WTC11 (cell line): Measurements from ENCODE around the gene CPT2. TPM values are rescaled to one million over a fixed set of nuclear protein-coding genes. Genes with fewer than 3 reads are reported as not detected.

Source experiments
- ATAC-seq: fragments of 200-7000 bp; cut with Tn5 transposase; 2 replicates; pipeline ENCODE4 v1.10.0; 2021; ENCODE audit warnings: mild to moderate bottlenecking, moderate library complexity
- CTCF ChIA-PET: fragments of 300-600 bp; sonication (Branson Sonifier 250); formaldehyde crosslinking; loops from one replicate; lab custom pipeline; 2021; ENCODE audit warnings: antibody characterized with exemption; lab: Charles Lee
- POLR2A ChIA-PET: fragments of 350-600 bp; sonication (Branson Sonifier 250); formaldehyde crosslinking; loops from one replicate; lab custom pipeline; 2021; ENCODE audit warnings: antibody characterized with exemption; lab: Charles Lee
- DNase-seq: peaks from one replicate; pipeline ENCODE4 v3.0.0; 2021; ENCODE audit warnings: low spot score
- H3K27ac Mint-ChIP-seq: 2 replicates; pipeline ENCODE4 v1.8.0; 2021; ENCODE audit warnings: mixed read lengths
- H3K27me3 Mint-ChIP-seq: 2 replicates; pipeline ENCODE4 v1.8.0; 2021; ENCODE audit warnings: low read depth, mild to moderate bottlenecking, moderate library complexity, mixed read lengths
- H3K36me3 Mint-ChIP-seq: 2 replicates; pipeline ENCODE4 v1.8.0; 2021; ENCODE audit warnings: mixed read lengths
- H3K4me1 Mint-ChIP-seq: 2 replicates; pipeline ENCODE4 v1.8.0; 2022; ENCODE audit warnings: mixed read lengths
- H3K4me3 Mint-ChIP-seq: 2 replicates; pipeline ENCODE4 v1.8.0; 2021; ENCODE audit warnings: mild to moderate bottlenecking, moderate library complexity, mixed read lengths
- H3K9me3 Mint-ChIP-seq: 2 replicates; pipeline ENCODE4 v1.8.0; 2021; ENCODE audit warnings: mixed read lengths
- ATF1 ChIP-seq: sonication (generic); formaldehyde crosslinking; IDR thresholded peaks from 2 replicates; pipeline ENCODE4 v1.8.1; 2023; ENCODE audit warnings: mild to moderate bottlenecking, moderate library complexity, missing genetic modification reagents
- CBFB ChIP-seq: sonication (generic); formaldehyde crosslinking; IDR thresholded peaks from 2 replicates; pipeline ENCODE4 v1.8.1; 2022; ENCODE audit warnings: mild to moderate bottlenecking, low read depth, missing genetic modification reagents
- FOXP1 ChIP-seq: sonication (generic); formaldehyde crosslinking; IDR thresholded peaks from 2 replicates; pipeline ENCODE4 v1.8.0; 2022; ENCODE audit warnings: missing genetic modification reagents, mild to moderate bottlenecking, moderate library complexity, borderline replicate concordance
- JAZF1 ChIP-seq: fragments of 250-450 bp; sonication (Bioruptor Pico); IDR thresholded peaks from 2 replicates; pipeline ENCODE4 v1.9.0; 2021; ENCODE audit warnings: moderate library complexity, mild to moderate bottlenecking, inconsistent platforms
- KAT7 ChIP-seq: sonication (generic); formaldehyde crosslinking; IDR thresholded peaks from 2 replicates; pipeline ENCODE4 v1.8.1; 2023; ENCODE audit warnings: missing genetic modification reagents, mild to moderate bottlenecking, borderline replicate concordance
- MYBL2 ChIP-seq: sonication (generic); formaldehyde crosslinking; IDR thresholded peaks from 2 replicates; pipeline ENCODE4 v1.8.1; 2023; ENCODE audit warnings: mild to moderate bottlenecking, moderate library complexity, missing genetic modification reagents
- NFYB ChIP-seq: sonication (generic); formaldehyde crosslinking; conservative IDR thresholded peaks from 2 replicates; pipeline ENCODE4 v1.8.0; 2022; ENCODE audit warnings: low read depth, missing genetic modification reagents
- SMAD3 ChIP-seq: sonication (generic); formaldehyde crosslinking; IDR thresholded peaks from 2 replicates; pipeline ENCODE4 v1.8.0; 2022; ENCODE audit warnings: missing genetic modification reagents, mild to moderate bottlenecking, borderline replicate concordance
- SOX15 ChIP-seq: fragments of 250-450 bp; sonication (Bioruptor Pico); IDR thresholded peaks from 2 replicates; pipeline ENCODE4 v1.9.0; 2021; ENCODE audit warnings: mild to moderate bottlenecking
- SP1 ChIP-seq: sonication (generic); formaldehyde crosslinking; conservative IDR thresholded peaks from 2 replicates; pipeline ENCODE4 v1.8.1; 2022; ENCODE audit warnings: missing genetic modification reagents
- ZNF219 ChIP-seq: sonication (generic); formaldehyde crosslinking; IDR thresholded peaks from 2 replicates; pipeline ENCODE4 v1.8.0; 2023; ENCODE audit warnings: missing genetic modification reagents, mild to moderate bottlenecking, borderline replicate concordance
- ZNF317 ChIP-seq: sonication (generic); formaldehyde crosslinking; IDR thresholded peaks from 2 replicates; pipeline ENCODE4 v1.8.1; 2023; ENCODE audit warnings: low read depth, mild to moderate bottlenecking, moderate library complexity, missing genetic modification reagents, borderline replicate concordance
- total RNA-seq: library from RNA; stranded (reverse); gene quantifications from 3 replicates; pipeline ENCODE4 v1.2.3, GENCODE V29; 2021
- TF ChIP-seq, protein P1 (sequence below): sonication (generic); formaldehyde crosslinking; IDR thresholded peaks from 2 replicates; pipeline ENCODE4 v1.8.0; 2022; ENCODE audit warnings: mild to moderate bottlenecking, missing genetic modification reagents
- TF ChIP-seq, protein P2 (sequence below): fragments of 250-450 bp; sonication (Bioruptor Pico); IDR thresholded peaks from 2 replicates; pipeline ENCODE4 v1.9.0; 2021; ENCODE audit warnings: mild to moderate bottlenecking
- TF ChIP-seq, protein P3 (sequence below): fragments of 250-450 bp; sonication (Bioruptor Pico); conservative IDR thresholded peaks from 2 replicates; pipeline ENCODE4 v1.9.0; 2021; ENCODE audit warnings: mild to moderate bottlenecking
- TF ChIP-seq, protein P4 (sequence below): fragments of 250-450 bp; sonication (Bioruptor Pico); IDR thresholded peaks from 2 replicates; pipeline ENCODE4 v1.9.0; 2021; ENCODE audit warnings: moderate library complexity, mild to moderate bottlenecking, inconsistent platforms, borderline replicate concordance
- TF ChIP-seq, protein P5 (sequence below): sonication (generic); formaldehyde crosslinking; IDR thresholded peaks from 2 replicates; pipeline ENCODE4 v1.8.1; 2023; ENCODE audit warnings: mild to moderate bottlenecking, missing genetic modification reagents, moderate library complexity

Gene CPT2
- total RNA-seq, 1 experiment from 2014 or later = 33.7 TPM

DNA sequence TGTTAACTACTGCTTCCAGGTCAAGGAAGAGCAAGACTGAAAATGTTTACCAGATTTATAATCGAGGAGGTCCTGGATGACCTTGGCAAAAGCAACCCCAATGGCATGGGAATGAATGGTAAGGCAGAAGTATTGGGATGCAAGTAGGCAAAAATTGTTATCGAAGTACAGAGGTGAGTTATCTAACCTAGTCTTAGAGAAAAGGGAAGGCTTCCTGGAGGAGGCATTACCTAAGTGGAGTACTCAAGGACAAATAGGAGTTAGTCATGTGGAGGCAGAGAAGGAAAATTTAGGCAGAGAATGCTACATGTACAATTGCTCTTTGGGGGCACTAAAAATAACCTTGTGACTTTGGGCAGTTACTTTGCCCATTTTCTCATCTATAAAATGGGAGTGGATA lies 45.2 kb downstream of the CPT2 start (continued):
- TF ChIP-seq, protein P1, sequence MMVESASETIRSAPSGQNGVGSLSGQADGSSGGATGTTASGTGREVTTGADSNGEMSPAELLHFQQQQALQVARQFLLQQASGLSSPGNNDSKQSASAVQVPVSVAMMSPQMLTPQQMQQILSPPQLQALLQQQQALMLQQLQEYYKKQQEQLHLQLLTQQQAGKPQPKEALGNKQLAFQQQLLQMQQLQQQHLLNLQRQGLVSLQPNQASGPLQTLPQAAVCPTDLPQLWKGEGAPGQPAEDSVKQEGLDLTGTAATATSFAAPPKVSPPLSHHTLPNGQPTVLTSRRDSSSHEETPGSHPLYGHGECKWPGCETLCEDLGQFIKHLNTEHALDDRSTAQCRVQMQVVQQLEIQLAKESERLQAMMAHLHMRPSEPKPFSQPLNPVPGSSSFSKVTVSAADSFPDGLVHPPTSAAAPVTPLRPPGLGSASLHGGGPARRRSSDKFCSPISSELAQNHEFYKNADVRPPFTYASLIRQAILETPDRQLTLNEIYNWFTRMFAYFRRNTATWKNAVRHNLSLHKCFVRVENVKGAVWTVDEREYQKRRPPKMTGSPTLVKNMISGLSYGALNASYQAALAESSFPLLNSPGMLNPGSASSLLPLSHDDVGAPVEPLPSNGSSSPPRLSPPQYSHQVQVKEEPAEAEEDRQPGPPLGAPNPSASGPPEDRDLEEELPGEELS (CRISPR knock-in tag) = no peak
- TF ChIP-seq SMAD3 (CRISPR knock-in tag) = no peak
- no peak for TF ChIP-seq NFYB
- TF ChIP-seq ZNF317 (CRISPR knock-in tag) = no peak
- no peak for TF ChIP-seq ATF1
- TF ChIP-seq MYBL2 (CRISPR knock-in tag) = no peak
- TF ChIP-seq, protein P2, sequence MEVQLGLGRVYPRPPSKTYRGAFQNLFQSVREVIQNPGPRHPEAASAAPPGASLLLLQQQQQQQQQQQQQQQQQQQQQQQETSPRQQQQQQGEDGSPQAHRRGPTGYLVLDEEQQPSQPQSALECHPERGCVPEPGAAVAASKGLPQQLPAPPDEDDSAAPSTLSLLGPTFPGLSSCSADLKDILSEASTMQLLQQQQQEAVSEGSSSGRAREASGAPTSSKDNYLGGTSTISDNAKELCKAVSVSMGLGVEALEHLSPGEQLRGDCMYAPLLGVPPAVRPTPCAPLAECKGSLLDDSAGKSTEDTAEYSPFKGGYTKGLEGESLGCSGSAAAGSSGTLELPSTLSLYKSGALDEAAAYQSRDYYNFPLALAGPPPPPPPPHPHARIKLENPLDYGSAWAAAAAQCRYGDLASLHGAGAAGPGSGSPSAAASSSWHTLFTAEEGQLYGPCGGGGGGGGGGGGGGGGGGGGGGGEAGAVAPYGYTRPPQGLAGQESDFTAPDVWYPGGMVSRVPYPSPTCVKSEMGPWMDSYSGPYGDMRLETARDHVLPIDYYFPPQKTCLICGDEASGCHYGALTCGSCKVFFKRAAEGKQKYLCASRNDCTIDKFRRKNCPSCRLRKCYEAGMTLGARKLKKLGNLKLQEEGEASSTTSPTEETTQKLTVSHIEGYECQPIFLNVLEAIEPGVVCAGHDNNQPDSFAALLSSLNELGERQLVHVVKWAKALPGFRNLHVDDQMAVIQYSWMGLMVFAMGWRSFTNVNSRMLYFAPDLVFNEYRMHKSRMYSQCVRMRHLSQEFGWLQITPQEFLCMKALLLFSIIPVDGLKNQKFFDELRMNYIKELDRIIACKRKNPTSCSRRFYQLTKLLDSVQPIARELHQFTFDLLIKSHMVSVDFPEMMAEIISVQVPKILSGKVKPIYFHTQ = no peak

DNA sequence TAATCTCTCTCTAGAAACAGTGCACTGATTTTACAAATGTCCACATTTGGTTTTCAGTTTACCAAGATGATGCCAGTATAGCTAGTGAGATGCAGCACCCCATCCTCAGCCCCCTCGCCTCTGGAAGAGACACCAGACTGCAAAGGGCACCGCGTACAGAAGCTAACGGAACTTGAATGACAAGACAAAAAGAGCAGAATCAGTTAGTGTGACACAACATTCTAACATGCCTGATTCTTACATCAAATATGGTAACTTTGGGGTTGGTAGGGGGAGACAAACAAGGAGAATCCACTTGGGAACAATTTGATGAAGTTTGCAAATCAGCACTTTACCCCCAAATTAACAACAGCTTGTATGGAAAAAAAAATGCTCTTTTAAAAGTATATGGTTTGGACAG lies 45.8 kb downstream of the CPT2 start:
- no peak for DNase-seq
- H3K27me3 Mint-ChIP-seq = peaks cover 7% of the 10 kb centered on the region
- POLR2A ChIA-PET = interaction anchor here (0.7 kb wide), 1 partner anchor 383 kb away, joined by 3 read pairs; no protein-coding TSS in a partner anchor
- no peak overlapping the region for H3K4me3 Mint-ChIP-seq
- TF ChIP-seq JAZF1 (no peak), SP1 (no peak), KAT7 (no peak), CBFB (CRISPR knock-in tag) (no peak), SOX15 (CRISPR knock-in tag) (no peak)
- TF ChIP-seq, all 79 proteins: peak for 0
- Mint-ChIP-seq H3K4me1 (peaks cover 10% of the 10 kb centered on the region), H3K9me3 (no peaks in the 10 kb centered on the region), H3K36me3 (peaks cover 17% of the 10 kb centered on the region), H3K27ac (no peak overlapping the region)
- CTCF ChIA-PET = no interaction called here
- ATAC-seq = no peak

DNA sequence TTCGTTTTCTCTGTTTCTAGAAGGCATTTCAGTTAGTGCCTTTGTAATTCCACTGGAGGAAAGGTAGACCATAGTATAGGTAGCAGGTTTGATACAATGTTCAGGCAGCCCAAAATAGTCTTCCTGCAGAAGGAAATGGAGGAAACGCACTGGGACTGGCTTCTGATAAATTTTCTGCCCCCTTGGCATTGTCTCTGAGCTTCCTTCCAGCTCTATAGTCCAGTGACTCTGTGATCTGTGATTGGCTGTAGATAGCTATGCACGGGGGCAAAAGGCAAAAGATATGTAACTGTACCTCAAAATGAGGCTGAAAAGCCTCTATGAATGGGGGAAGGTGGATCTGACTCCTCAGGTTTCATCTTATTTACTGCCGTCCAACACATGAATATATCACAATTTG lies 47.5 kb downstream of the CPT2 start:
- DNase-seq (no peak), ATAC-seq (no peak)
- Mint-ChIP-seq H3K9me3 (no peaks in the 10 kb centered on the region), H3K36me3 (peaks cover 33% of the 10 kb centered on the region), H3K4me3 (no peak overlapping the region), H3K4me1 (peaks cover under 1% of the 10 kb centered on the region), H3K27me3 (peaks cover 7% of the 10 kb centered on the region), H3K27ac (peak overlapping the region; percentile 12; the same call in 1 of the 2 replicates)
- ChIA-PET POLR2A (no interaction called here), CTCF (no interaction called here)
- no peak for TF ChIP-seq FOXP1 (CRISPR knock-in tag)

DNA sequence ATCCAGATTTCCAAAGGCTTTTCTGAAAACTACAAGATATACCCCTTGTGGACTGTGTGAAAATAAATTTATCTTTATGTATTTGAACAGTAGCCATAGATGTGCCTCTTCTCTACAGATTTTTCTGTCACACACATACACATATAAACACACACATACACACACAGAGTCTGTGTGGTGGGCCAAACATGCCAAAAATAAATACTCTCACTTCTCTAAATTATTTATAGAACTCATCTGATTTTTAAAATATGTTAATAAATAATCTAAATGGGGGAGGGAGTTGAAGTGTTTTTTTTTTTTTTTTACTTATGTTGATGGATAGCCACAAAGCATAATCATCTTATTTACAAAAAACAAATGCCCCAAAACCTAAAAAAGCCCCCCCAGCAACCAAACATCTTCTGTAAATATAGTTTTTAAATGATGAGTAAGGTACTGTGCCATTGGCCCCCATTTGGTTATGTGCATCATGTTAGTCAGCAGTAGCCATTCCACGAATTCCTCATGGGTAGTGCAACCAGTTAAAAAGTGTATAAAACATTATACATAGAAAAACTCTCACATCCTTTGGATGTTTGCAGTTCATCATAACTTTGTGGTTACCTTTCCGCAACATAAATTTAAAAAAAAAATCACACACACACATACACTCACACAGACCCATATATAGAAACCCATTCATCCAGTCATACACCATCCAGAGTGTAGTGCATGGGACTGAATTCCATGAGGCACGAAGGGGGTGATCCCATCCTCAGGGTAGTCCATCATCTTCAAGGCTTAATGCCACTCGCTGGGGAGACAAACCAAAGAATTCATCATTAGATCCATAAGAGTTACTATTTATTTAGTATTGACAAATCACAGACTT lies 49.9 kb downstream of the CPT2 start:
- Mint-ChIP-seq H3K9me3 (no peaks in the 10 kb centered on the region), H3K27ac (no peak overlapping the region), H3K27me3 (no peaks in the 10 kb centered on the region; the same call in 1 of the 2 replicates), H3K4me1 (no peaks in the 10 kb centered on the region), H3K4me3 (no peak overlapping the region), H3K36me3 (peaks cover 54% of the 10 kb centered on the region)
- ChIA-PET CTCF (no interaction called here), POLR2A (no interaction called here)
- no peak for DNase-seq
- no peak for ATAC-seq
- no peak for TF ChIP-seq KAT7
- TF ChIP-seq, protein P1 (CRISPR knock-in tag) = no peak
- no peak for TF ChIP-seq ZNF219 (CRISPR knock-in tag)
- TF ChIP-seq, protein P3, sequence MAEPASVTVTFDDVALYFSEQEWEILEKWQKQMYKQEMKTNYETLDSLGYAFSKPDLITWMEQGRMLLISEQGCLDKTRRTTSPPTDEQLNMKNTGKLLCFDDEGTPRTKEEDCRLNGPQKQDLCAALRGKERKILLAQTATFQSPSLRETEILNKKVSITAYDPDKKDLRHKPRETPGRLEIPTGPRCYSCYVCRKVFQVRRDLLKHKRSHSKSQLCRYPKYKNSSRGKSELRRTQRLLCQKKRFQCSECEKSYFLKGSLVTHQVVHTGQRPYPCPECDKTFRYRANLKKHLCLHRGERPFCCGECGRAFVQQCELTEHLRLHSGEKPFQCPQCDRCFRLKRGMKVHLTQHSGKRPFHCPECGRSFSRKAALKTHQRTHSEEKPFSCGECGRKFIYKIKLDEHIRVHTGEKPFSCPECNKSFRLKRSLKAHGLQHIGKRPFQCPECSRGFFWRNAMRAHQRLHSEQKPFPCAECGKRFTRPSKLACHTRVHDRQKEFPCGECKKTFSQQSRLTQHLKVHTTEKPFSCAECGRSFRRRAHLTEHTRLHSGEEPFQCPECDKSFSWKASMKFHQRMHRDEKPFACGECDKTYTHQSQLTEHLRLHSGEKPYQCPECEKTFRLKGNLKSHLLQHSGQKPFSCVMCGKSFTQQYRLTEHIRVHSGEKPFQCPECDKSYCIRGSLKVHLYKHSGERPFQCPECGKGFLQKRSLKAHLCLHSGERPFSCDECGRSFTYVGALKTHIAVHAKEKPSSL = no peak
- TF ChIP-seq, protein P4, sequence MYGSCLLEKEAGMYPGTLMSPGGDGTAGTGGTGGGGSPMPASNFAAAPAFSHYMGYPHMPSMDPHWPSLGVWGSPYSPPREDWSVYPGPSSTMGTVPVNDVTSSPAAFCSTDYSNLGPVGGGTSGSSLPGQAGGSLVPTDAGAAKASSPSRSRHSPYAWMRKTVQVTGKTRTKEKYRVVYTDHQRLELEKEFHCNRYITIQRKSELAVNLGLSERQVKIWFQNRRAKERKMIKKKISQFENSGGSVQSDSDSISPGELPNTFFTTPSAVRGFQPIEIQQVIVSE (CRISPR knock-in tag) = no peak
- TF ChIP-seq, protein P5, sequence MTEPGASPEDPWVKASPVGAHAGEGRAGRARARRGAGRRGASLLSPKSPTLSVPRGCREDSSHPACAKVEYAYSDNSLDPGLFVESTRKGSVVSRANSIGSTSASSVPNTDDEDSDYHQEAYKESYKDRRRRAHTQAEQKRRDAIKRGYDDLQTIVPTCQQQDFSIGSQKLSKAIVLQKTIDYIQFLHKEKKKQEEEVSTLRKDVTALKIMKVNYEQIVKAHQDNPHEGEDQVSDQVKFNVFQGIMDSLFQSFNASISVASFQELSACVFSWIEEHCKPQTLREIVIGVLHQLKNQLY (CRISPR knock-in tag) = no peak
